ENCODE measurements around the gene RGS11. TPM values are rescaled to one million over a fixed set of nuclear protein-coding genes. Genes with fewer than 3 reads are reported as not detected.

RGS11 gene
- total and polyA plus RNA-seq, 9 of the 15 experiments (the other 6 are each of a cell fraction or from before 2014, with no cell fraction given), result not detected

GRCh38 chr16:275786-276232, at the start of gene RGS11 (continued):
- TF ChIP-seq, protein P1, sequence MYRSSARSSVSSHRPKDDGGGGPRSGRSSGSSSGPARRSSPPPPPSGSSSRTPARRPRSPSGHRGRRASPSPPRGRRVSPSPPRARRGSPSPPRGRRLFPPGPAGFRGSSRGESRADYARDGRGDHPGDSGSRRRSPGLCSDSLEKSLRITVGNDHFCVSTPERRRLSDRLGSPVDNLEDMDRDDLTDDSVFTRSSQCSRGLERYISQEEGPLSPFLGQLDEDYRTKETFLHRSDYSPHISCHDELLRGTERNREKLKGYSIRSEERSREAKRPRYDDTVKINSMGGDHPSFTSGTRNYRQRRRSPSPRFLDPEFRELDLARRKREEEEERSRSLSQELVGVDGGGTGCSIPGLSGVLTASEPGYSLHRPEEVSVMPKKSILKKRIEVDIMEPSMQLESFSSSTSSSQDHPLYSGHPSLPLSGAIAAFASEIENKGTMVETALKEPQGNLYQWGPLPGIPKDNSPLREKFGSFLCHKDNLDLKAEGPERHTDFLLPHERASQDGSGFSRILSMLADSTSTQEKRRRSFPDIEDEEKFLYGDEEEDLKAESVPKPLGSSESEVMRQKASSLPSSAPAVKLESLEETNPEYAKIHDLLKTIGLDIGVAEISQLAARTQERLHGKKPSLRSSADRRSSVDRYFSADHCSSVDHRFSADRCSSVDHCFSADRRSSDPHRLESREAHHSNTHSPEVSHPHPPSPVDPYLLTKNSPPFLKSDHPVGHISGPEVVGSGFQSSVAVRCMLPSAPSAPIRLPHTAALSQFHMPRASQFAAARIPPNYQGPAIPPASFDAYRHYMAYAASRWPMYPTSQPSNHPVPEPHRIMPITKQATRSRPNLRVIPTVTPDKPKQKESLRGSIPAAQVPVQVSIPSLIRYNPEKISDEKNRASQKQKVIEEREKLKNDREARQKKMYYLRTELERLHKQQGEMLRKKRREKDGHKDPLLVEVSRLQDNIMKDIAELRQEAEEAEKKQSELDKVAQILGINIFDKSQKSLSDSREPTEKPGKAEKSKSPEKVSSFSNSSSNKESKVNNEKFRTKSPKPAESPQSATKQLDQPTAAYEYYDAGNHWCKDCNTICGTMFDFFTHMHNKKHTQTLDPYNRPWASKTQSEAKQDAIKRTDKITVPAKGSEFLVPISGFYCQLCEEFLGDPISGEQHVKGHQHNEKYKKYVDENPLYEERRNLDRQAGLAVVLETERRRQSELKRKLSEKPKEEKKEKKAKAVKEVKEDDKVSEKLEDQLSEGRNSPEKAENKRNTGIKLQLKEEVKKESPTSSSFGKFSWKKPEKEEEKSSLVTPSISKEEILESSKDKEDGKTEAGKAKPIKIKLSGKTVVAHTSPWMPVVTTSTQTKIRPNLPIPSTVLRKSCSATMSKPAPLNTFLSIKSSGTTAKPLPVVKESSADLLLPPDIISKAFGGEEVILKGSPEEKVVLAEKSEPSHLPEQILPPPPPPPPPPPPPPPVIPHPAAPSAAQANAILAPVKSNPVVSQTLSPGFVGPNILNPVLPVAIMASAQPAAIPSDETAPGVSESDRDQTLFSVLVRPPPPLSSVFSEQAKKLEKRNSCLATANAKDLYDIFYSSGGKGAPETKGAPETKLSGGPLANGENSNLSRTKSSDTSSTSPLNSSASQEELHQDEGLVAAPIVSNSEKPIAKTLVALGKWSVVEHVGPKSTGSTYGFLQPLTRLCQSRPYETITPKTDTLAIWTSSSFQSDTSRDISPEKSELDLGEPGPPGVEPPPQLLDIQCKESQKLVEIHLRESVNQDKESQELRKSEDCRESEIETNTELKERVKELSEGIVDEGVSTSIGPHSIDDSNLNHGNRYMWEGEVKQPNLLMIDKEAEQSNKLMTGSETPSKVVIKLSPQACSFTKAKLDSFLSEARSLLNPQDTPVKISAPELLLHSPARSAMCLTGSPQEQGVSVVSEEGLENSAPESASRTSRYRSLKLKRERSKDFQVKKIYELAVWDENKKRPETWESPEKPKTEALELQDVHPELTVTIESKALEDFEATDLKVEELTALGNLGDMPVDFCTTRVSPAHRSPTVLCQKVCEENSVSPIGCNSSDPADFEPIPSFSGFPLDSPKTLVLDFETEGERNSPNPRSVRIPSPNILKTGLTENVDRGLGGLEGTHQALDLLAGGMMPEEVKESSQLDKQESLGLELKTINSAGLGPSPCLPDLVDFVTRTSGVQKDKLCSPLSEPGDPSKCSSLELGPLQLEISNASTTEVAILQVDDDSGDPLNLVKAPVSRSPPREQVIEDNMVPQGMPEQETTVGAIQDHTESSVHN (IDR thresholded peaks at IDR 0.05; ENCODE audit: borderline replicate concordance in 1 of 2, low read depth in 1 of 2), result no peak
- no peak for TF ChIP-seq TAF7 (tag; IDR thresholded peaks at IDR 0.05)
- TF ChIP-seq HDAC3 (IDR thresholded peaks at IDR 0.05; ENCODE audit: borderline replicate concordance, partially characterized antibody), result no peak
